Measurements from ENCODE around the gene LST1.

The LST1 gene

GRCh38 chr6:31560697-31561058 lies 25.4 kb upstream of the LST1 start:
- no peak for DNase-seq

GRCh38 chr6:31567531-31568370 lies 18.3 kb upstream of the LST1 start:
- peak; percentile 46 to 58 for DNase-seq

GRCh38 chr6:31568537-31568961 lies 17.5 kb upstream of the LST1 start:
- DNase-seq: peak; percentile 81 to 89

DNA sequence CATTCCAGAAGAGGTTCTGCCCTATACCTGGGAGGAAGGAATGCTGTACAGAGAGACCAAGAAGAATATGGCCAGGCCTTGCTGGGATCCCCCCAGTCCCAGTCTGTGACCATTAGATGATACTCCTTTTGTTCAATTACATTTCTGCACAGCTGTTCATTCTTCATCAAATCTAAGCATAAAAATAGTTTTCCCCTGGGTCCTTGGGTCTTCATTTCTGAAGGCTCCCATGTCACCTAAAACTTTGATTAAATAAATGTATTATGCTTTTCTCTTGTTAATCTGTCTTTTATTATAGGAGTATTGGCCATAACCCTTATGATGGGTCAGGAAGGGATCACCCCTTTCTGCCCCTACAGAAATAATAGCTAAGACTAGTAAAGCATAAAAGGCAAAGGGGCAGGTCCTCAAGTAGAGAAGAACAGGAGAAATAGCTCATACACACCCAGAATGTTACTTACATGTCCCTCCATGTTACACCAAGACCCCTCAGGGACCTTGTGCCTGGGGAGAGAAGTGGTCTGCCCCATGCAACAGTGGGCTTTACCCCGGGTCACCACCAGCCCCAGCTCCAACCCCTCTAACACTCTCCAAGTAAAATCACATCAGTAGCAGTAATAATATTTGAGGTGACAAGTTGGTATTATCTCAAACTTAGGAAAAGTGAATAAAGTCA lies 16.1 kb upstream of the LST1 start:
- no peak for DNase-seq

DNA sequence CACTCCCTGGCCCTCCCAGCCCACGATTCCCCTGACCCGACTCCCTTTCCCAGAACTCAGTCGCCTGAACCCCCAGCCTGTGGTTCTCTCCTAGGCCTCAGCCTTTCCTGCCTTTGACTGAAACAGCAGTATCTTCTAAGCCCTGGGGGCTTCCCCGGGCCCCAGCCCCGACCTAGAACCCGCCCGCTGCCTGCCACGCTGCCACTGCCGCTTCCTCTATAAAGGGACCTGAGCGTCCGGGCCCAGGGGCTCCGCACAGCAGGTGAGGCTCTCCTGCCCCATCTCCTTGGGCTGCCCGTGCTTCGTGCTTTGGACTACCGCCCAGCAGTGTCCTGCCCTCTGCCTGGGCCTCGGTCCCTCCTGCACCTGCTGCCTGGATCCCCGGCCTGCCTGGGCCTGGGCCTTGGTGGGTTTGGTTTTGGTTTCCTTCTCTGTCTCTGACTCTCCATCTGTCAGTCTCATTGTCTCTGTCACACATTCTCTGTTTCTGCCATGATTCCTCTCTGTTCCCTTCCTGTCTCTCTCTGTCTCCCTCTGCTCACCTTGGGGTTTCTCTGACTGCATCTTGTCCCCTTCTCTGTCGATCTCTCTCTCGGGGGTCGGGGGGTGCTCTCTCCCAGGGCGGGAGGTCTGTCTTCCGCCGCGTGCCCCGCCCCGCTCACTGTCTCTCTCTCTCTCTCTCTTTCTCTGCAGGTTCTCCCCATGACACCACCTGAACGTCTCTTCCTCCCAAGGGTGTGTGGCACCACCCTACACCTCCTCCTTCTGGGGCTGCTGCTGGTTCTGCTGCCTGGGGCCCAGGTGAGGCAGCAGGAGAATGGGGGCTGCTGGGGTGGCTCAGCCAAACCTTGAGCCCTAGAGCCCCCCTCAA lies 13.8 kb upstream of the LST1 start, which contains the start of gene LTA:
Gene LTA (plus strand): TSS at position 249 of the 871 bp plus-strand sequence. CDS start 454 bp downstream, at position 703.
- peak; percentile 79 to 82 for DNase-seq

DNA sequence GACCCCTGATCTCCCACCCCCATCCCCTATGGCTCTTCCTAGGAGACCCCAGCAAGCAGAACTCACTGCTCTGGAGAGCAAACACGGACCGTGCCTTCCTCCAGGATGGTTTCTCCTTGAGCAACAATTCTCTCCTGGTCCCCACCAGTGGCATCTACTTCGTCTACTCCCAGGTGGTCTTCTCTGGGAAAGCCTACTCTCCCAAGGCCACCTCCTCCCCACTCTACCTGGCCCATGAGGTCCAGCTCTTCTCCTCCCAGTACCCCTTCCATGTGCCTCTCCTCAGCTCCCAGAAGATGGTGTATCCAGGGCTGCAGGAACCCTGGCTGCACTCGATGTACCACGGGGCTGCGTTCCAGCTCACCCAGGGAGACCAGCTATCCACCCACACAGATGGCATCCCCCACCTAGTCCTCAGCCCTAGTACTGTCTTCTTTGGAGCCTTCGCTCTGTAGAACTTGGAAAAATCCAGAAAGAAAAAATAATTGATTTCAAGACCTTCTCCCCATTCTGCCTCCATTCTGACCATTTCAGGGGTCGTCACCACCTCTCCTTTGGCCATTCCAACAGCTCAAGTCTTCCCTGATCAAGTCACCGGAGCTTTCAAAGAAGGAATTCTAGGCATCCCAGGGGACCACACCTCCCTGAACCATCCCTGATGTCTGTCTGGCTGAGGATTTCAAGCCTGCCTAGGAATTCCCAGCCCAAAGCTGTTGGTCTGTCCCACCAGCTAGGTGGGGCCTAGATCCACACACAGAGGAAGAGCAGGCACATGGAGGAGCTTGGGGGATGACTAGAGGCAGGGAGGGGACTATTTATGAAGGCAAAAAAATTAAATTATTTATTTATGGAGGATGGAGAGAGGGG lies 12.6 kb upstream of the LST1 start:
- DNase-seq: no peak

DNA sequence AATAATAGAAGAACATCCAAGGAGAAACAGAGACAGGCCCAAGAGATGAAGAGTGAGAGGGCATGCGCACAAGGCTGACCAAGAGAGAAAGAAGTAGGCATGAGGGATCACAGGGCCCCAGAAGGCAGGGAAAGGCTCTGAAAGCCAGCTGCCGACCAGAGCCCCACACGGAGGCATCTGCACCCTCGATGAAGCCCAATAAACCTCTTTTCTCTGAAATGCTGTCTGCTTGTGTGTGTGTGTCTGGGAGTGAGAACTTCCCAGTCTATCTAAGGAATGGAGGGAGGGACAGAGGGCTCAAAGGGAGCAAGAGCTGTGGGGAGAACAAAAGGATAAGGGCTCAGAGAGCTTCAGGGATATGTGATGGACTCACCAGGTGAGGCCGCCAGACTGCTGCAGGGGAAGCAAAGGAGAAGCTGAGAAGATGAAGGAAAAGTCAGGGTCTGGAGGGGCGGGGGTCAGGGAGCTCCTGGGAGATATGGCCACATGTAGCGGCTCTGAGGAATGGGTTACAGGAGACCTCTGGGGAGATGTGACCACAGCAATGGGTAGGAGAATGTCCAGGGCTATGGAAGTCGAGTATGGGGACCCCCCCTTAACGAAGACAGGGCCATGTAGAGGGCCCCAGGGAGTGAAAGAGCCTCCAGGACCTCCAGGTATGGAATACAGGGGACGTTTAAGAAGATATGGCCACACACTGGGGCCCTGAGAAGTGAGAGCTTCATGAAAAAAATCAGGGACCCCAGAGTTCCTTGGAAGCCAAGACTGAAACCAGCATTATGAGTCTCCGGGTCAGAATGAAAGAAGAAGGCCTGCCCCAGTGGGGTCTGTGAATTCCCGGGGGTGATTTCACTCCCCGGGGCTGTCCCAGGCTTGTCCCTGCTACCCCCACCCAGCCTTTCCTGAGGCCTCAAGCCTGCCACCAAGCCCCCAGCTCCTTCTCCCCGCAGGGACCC lies 11.7 kb upstream of the LST1 start:
- peak in 1 of 2 donors; percentile 34 for DNase-seq

DNA sequence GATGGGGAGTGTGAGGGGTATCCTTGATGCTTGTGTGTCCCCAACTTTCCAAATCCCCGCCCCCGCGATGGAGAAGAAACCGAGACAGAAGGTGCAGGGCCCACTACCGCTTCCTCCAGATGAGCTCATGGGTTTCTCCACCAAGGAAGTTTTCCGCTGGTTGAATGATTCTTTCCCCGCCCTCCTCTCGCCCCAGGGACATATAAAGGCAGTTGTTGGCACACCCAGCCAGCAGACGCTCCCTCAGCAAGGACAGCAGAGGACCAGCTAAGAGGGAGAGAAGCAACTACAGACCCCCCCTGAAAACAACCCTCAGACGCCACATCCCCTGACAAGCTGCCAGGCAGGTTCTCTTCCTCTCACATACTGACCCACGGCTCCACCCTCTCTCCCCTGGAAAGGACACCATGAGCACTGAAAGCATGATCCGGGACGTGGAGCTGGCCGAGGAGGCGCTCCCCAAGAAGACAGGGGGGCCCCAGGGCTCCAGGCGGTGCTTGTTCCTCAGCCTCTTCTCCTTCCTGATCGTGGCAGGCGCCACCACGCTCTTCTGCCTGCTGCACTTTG lies 10.7 kb upstream of the LST1 start, which contains the start of gene TNF:
Gene TNF (plus strand): TSS at position 231 of the 567 bp plus-strand sequence. CDS start 177 bp downstream, at position 408.
- DNase-seq: peak; percentile 90 to 93

GRCh38 chr6:31575952-31576685 lies 10.0 kb upstream of the LST1 start:
- DNase-seq: peak in 1 of 2 donors; percentile 31

DNA sequence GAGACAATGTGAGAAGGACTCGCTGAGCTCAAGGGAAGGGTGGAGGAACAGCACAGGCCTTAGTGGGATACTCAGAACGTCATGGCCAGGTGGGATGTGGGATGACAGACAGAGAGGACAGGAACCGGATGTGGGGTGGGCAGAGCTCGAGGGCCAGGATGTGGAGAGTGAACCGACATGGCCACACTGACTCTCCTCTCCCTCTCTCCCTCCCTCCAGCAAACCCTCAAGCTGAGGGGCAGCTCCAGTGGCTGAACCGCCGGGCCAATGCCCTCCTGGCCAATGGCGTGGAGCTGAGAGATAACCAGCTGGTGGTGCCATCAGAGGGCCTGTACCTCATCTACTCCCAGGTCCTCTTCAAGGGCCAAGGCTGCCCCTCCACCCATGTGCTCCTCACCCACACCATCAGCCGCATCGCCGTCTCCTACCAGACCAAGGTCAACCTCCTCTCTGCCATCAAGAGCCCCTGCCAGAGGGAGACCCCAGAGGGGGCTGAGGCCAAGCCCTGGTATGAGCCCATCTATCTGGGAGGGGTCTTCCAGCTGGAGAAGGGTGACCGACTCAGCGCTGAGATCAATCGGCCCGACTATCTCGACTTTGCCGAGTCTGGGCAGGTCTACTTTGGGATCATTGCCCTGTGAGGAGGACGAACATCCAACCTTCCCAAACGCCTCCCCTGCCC lies 9.0 kb upstream of the LST1 start:
- DNase-seq: peak; percentile 53 to 69

DNA sequence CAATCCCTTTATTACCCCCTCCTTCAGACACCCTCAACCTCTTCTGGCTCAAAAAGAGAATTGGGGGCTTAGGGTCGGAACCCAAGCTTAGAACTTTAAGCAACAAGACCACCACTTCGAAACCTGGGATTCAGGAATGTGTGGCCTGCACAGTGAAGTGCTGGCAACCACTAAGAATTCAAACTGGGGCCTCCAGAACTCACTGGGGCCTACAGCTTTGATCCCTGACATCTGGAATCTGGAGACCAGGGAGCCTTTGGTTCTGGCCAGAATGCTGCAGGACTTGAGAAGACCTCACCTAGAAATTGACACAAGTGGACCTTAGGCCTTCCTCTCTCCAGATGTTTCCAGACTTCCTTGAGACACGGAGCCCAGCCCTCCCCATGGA lies 8.5 kb upstream of the LST1 start:
- peak in 1 of 2 donors; percentile 16 for DNase-seq

DNA sequence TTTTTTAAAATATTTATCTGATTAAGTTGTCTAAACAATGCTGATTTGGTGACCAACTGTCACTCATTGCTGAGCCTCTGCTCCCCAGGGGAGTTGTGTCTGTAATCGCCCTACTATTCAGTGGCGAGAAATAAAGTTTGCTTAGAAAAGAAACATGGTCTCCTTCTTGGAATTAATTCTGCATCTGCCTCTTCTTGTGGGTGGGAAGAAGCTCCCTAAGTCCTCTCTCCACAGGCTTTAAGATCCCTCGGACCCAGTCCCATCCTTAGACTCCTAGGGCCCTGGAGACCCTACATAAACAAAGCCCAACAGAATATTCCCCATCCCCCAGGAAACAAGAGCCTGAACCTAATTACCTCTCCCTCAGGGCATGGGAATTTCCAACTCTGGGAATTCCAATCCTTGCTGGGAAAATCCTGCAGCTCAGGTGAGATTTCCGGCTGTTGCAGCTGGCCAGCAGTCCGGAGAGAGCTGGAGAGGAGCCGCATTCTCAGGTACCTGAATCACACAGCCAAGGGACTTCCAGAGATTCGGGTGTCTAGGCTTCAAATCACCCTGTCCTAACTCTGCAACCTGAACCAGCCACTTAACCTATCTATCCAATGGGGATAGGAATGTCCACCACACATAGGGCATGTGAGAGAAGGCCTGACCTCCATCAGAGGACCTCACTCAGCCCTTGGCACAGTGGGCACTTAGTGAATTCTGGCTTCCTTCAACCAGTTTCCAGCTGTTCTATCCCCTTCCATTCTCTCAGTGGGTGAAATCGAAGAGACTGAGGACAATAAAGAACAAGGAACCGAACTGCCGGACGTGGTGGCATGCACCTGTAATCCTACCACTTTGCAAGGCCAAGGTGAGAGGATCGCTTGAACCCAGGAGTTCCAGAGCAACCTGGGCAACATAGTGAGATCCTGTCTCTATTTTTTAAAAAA lies 7.6 kb upstream of the LST1 start:
- DNase-seq: peak in 1 of 2 donors; percentile 36

DNA sequence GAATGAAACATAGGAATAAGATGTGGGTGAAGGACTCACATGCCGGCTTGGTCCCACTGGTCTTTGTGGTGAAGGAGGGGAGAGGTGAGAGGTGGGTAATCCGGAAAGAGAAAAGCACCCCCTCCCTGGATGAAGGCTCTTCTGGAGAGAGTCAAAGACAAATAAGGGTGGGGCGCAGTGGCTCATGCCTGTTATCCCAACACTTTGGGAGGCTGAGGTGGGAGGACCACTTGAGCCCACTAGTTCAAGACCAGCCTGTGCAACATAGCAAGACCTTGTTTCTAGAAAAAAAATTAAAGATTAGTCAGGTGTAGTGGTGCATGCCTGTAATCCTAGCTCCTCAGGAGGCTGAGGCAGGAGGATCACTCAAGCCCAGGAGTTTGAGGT lies 7.0 kb upstream of the LST1 start:
- DNase-seq: peak in 1 of 2 donors; percentile 29

- DNase-seq: peak in 1 of 2 donors; percentile 39
Observed at GRCh38 chr6:31579546-31580437, 6.3 kb upstream of the LST1 start.

GRCh38 chr6:31580438-31580740 lies 5.7 kb upstream of the LST1 start:
- no peak for DNase-seq

GRCh38 chr6:31580807-31581433 lies 5.2 kb upstream of the LST1 start:
- peak; percentile 88 for DNase-seq
